ENCODE data around the gene AGPAT4.

The AGPAT4 gene

DNA sequence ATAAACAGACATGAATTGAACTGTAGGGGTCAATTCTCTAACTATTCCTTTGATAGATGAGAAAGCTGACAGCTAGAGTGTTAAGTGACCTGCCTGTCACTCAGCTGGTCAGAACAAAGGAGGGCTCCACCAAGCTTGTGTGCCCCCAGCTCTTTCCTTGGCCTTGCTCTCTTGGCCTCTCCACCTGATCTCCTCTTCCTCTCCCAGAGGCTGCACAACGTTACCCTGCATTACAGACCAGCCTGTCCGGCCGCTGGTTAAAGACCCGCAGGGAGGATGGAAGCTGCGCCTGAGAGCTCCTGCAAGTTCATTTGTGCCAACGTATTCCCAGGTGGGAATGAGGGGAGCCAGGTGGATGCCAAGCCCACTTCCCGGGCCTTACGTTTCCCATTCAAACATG, 22.5 kb downstream of the AGPAT4 start:
- no peak overlapping the region for H3K4me3 ChIP-seq (ENCODE audit: low read depth, low read length)
- TF ChIP-seq, protein P1, sequence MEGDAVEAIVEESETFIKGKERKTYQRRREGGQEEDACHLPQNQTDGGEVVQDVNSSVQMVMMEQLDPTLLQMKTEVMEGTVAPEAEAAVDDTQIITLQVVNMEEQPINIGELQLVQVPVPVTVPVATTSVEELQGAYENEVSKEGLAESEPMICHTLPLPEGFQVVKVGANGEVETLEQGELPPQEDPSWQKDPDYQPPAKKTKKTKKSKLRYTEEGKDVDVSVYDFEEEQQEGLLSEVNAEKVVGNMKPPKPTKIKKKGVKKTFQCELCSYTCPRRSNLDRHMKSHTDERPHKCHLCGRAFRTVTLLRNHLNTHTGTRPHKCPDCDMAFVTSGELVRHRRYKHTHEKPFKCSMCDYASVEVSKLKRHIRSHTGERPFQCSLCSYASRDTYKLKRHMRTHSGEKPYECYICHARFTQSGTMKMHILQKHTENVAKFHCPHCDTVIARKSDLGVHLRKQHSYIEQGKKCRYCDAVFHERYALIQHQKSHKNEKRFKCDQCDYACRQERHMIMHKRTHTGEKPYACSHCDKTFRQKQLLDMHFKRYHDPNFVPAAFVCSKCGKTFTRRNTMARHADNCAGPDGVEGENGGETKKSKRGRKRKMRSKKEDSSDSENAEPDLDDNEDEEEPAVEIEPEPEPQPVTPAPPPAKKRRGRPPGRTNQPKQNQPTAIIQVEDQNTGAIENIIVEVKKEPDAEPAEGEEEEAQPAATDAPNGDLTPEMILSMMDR (IDR thresholded peaks at IDR 0.05; ENCODE audit: borderline replicate concordance, insufficient read depth, low read depth, low read length) = no peak

DNA sequence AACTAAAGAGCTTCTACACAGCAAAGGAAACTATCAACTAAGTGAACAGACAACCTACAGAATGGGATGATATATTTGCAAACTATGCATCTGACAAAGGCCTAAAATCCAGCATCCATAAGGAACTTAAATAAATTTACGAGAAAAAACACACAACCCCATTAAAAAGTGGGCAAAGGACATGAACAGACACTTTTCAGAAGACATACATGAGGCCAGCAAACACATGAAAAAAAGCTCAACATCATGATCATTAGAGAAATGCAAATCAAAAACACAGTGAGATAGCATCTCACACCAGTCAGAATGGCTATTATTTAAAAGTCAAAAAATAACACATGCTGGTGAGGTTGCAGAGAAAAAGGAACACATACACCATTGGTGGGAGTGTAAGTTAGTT, 24.5 kb downstream of the AGPAT4 start:
- H3K4me3 ChIP-seq (ENCODE audit: low read depth, low read length) = no peak overlapping the region
- TF ChIP-seq, protein P1 (IDR thresholded peaks at IDR 0.05; ENCODE audit: borderline replicate concordance, insufficient read depth, low read depth, low read length) = no peak

DNA sequence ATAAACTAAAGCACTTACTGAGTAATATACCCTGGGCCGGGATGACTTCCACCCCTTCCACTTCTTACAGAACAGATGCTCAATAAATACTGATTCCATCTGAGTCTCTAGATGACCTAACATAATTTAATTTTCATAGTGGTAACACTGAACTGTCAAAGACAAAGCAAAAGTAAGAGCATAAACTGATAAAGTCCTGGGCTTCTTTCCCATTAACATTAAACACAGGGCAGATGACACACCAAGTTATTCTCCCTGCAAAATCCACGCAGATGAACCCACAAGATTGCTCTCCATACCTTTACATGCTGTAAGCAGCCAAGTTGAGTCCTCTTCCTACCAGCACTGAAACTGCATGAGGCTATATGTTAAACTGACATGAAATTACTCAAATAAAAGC, 27.1 kb downstream of the AGPAT4 start:
- H3K4me3 ChIP-seq (ENCODE audit: low read depth, low read length) = no peak overlapping the region
- TF ChIP-seq, protein P1 (IDR thresholded peaks at IDR 0.05; ENCODE audit: borderline replicate concordance, insufficient read depth, low read depth, low read length) = no peak

DNA sequence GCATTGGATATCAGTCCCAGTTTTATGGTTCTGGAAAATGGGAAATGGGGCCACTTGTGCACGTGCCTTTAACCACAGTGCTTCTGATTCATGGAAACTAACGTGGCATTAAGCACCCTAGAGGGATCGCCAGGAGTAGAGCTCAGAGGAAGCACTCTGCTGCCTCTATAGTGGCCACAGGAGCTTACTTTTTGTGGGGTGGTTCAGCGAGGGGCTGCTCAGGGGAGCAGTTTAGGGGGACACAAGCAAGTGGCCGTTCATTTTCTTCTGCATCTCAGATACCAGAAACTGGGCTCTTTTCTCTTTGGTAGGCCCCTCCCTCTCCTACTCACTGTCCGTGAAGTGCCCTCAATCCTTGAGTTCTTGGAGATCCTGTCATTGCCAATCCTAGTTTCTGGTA, 28.5 kb downstream of the AGPAT4 start:
- no peak overlapping the region for H3K4me3 ChIP-seq (ENCODE audit: low read depth, low read length)
- TF ChIP-seq, protein P1 (IDR thresholded peaks at IDR 0.05; ENCODE audit: borderline replicate concordance, insufficient read depth, low read depth, low read length) = no peak

DNA sequence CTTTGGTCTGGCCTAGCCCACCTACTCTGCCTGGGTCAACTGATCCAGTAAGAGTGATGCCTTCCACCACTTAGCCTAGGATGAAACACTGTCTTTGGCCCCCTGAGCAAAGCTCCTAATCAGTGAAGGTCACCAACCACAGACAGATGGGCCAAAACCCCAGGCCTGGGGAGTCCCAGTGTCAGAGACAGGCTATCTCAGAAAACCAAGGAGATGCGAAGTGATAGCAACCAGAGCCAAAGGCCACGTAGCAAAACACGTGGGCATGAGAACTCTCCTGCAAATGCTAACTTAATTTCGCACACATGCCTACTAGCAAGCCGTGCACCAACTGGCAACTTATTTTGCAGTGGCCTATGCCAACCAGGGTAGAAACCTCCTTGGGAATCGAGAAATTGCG, 29.1 kb downstream of the AGPAT4 start:
- TF ChIP-seq, protein P1 (IDR thresholded peaks at IDR 0.05; ENCODE audit: borderline replicate concordance, insufficient read depth, low read depth, low read length) = no peak
- no peak overlapping the region for H3K4me3 ChIP-seq (ENCODE audit: low read depth, low read length)

DNA sequence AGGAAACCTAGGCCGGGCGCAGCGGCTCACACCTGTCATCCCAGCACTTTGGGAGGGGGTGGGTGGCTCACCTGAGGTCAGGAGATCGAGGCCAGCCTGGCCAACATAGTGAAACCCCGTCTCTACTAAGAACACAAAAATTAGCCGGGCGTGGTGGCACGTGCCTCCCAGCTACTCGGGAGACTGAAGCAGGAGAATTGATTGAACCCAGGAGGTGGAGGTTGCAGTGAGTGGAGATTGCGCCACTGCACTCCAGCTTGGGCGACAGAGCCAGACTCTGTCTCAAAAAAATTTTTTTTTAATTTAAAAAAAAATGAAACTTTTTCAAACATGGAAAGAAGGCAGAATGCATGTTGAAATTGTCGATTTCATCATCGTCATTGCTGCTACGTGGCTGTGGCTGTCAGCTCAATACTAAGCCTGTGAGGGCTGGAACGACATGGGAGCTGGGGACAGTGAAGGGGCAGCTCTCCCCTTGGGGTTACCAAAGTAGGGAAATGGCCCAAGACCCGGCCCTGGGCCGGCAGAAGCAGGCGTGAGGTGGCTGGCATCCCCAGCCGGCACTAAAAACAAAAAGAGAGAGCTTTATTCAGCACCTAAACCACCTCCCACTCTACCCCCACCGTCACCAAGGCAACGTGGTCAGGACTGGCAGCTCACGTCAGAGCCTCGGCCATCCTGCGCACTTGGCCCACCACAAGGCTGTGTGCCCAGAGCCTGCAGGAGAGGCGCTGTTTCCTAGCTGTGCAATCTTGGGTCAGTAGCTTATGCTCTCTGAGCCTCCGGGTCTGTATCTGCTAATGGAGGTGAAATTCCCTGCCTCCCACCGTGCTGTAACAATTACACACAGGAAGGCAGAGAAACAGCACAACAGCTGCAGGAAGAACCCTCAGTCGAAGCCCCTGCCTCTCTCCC, 30.8 kb downstream of the AGPAT4 start:
- no peak overlapping the region for H3K4me3 ChIP-seq (ENCODE audit: low read depth, low read length)
- TF ChIP-seq, protein P1 (IDR thresholded peaks at IDR 0.05; ENCODE audit: borderline replicate concordance, insufficient read depth, low read depth, low read length) = no peak

DNA sequence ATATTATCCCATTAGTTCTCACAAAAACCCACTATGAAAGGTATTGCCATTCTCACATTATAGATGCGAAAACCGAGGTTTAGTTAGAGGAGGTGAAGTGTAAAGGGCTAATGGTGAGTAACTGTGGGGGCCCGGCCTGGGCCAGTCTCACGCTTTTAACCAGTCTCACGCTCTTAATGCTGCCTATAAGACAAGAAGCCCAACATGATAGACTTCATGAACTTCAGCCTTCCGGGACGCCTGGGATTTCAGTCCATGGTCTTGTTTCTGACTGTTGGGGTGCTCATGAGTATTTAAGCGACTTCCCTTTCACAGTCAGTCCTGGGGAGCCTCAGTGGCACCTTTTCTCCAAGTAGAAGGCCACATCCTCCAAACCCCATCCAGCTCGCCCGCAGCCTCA, 31.7 kb downstream of the AGPAT4 start:
- TF ChIP-seq, protein P1 (IDR thresholded peaks at IDR 0.05; ENCODE audit: borderline replicate concordance, insufficient read depth, low read depth, low read length) = no peak
- no peak overlapping the region for H3K4me3 ChIP-seq (ENCODE audit: low read depth, low read length)

All from GM12875 (cell line).